Measurements from ENCODE around the gene ABL2.
"Not testable (repeated sequence)": the region's sequence is repeated elsewhere in the genome, so short reads cannot be mapped to it uniquely, and the experiment has no call there.

ABL2 gene

GRCh38 chr1:179168536-179168935 is 60.9 kb downstream of the ABL2 start:
- no peak for DNase-seq

- no peak for DNase-seq
These were observed 61.5 kb downstream of the ABL2 start for GRCh38 chr1:179167955-179168354.

GRCh38 chr1:179167418-179167777 is 62.1 kb downstream of the ABL2 start:
- no peak for DNase-seq

- no peak for DNase-seq
These were observed 62.6 kb downstream of the ABL2 start for GRCh38 chr1:179166663-179167417.

GRCh38 chr1:179164494-179164893 is 65.0 kb downstream of the ABL2 start:
- DNase-seq = no peak

GRCh38 chr1:179156708-179157107 is 72.8 kb downstream of the ABL2 start:
- no peak for DNase-seq

- no peak for DNase-seq
These were observed 73.5 kb downstream of the ABL2 start for GRCh38 chr1:179156026-179156425.

- no peak for DNase-seq
These were observed 73.9 kb downstream of the ABL2 start for GRCh38 chr1:179155615-179156014.

GRCh38 chr1:179154437-179154836 is 75.0 kb downstream of the ABL2 start:
- DNase-seq = no peak

GRCh38 chr1:179153217-179153616 is 76.3 kb downstream of the ABL2 start:
- DNase-seq = no peak

GRCh38 chr1:179151908-179152682 is 77.4 kb downstream of the ABL2 start:
- DNase-seq = no peak

GRCh38 chr1:179146911-179147310 is 82.6 kb downstream of the ABL2 start:
- no peak for DNase-seq

- DNase-seq = no peak
These were observed 83.0 kb downstream of the ABL2 start for GRCh38 chr1:179146476-179146875.

GRCh38 chr1:179145521-179145920 is 84.0 kb downstream of the ABL2 start:
- DNase-seq = no peak

GRCh38 chr1:179144626-179145025 is 84.9 kb downstream of the ABL2 start:
- DNase-seq = no peak

- no peak for DNase-seq
These were observed 86.2 kb downstream of the ABL2 start for GRCh38 chr1:179143322-179143721.

GRCh38 chr1:179142889-179143299 is 86.6 kb downstream of the ABL2 start:
- no peak for DNase-seq

GRCh38 chr1:179141592-179142251 is 87.8 kb downstream of the ABL2 start:
- no peak for DNase-seq

- not testable (repeated sequence) for DNase-seq
These were observed 90.7 kb downstream of the ABL2 start for GRCh38 chr1:179138755-179139154.

GRCh38 chr1:179137617-179138255 is 91.7 kb downstream of the ABL2 start:
- DNase-seq = no peak

- DNase-seq = not testable (repeated sequence)
These were observed 93.8 kb downstream of the ABL2 start for GRCh38 chr1:179135707-179136106.

GRCh38 chr1:179135168-179135567 is 94.3 kb downstream of the ABL2 start:
- not testable (repeated sequence) for DNase-seq

Data from activated naive CD4-positive, alpha-beta T cell (primary cell).